Natural killer cell (primary cell): Measurements from ENCODE around the gene HSPA1A. TPM values are rescaled to one million over a fixed set of nuclear protein-coding genes. Genes with fewer than 3 reads are reported as not detected.
"Not testable (repeated sequence)": the region's sequence is repeated elsewhere in the genome, so short reads cannot be mapped to it uniquely, and the experiment has no call there.

Experiments used
- ATAC-seq, 3 donors: fragments of 150-1000 bp in 2 of 3; fragments of 200-7000 bp in 1 of 3; cut with Tn5 transposase; 1 replicate in 1 of 3; 2 replicates in 2 of 3; pipeline ENCODE4 v1.10.0; 2021; ENCODE audit warnings: mild to moderate bottlenecking in 2 of 3, moderate library complexity in 2 of 3
- DNase-seq, 2 donors: peaks; one replicate each; pipeline versions ENCODE4 v3.0.0 to v3.0.0-alpha.2; 2013 to 2021; ENCODE audit warnings: mixed read lengths in 1 of 2
- H3K27ac ChIP-seq: one replicate; pipeline ENCODE4 v1.5.1; 2013; ENCODE audit warnings: mild to moderate bottlenecking, low read length
- H3K27me3 ChIP-seq: one replicate; pipeline ENCODE4 v1.6.1; 2013; ENCODE audit warnings: low read length; ENCODE audit not compliant: control insufficient read depth, insufficient read depth
- H3K36me3 ChIP-seq: one replicate; pipeline ENCODE4 v1.6.1; 2013; ENCODE audit warnings: low read length; ENCODE audit not compliant: control insufficient read depth, insufficient read depth
- H3K4me1 ChIP-seq: one replicate; pipeline ENCODE4 v1.6.1; 2013; ENCODE audit warnings: low read length; ENCODE audit not compliant: control insufficient read depth, insufficient read depth
- H3K4me3 ChIP-seq: one replicate; pipeline ENCODE4 v1.5.1; 2013; ENCODE audit warnings: low read length
- H3K9me3 ChIP-seq: one replicate; pipeline ENCODE4 v1.6.1; 2013; ENCODE audit warnings: low read length; ENCODE audit not compliant: control insufficient read depth, insufficient read depth
- H3K27ac Mint-ChIP-seq, 2 donors: one replicate each; pipeline ENCODE4 v1.8.0; 2022; ENCODE audit warnings: mild to moderate bottlenecking in 2 of 2, mixed read lengths in 2 of 2, moderate library complexity in 1 of 2
- H3K27me3 Mint-ChIP-seq, 2 donors: one replicate each; pipeline ENCODE4 v1.8.0; 2022; ENCODE audit warnings: low read depth in 2 of 2, mixed read lengths in 2 of 2
- H3K36me3 Mint-ChIP-seq: one replicate; pipeline ENCODE4 v1.8.0; 2022; ENCODE audit warnings: mixed read lengths
- H3K4me1 Mint-ChIP-seq, 2 donors: one replicate each; pipeline ENCODE4 v1.8.0; 2022; ENCODE audit warnings: mixed read lengths in 2 of 2
- H3K4me3 Mint-ChIP-seq: one replicate; pipeline ENCODE4 v1.8.0; 2022; ENCODE audit warnings: mild to moderate bottlenecking, moderate library complexity, mixed read lengths
- H3K9me3 Mint-ChIP-seq, 2 donors: one replicate each; pipeline ENCODE4 v1.8.0; 2022; ENCODE audit warnings: mixed read lengths in 2 of 2
- CTCF ChIP-seq: fragments of 200-600 bp; IDR thresholded peaks from one replicate; pipeline ENCODE4 v1.8.0; 2022; ENCODE audit warnings: antibody characterized with exemption
- WGBS: methylation state at CpG from one replicate; pipeline ENCODE4 v1.1.7; 2013; ENCODE audit warnings: missing lambda C conversion rate; ENCODE audit not compliant: insufficient coverage; 5-methylcytosine and 5-hydroxymethylcytosine counted together
- intact Hi-C: fragments of 100-400 bp; cut with micrococcal nuclease; formaldehyde crosslinking; loops from one replicate; pipeline ENCODE4 v1.14.2; 2022
- total RNA-seq, 4 donors: library from RNA; stranded (reverse); fragments of 120-200 nt in 1 of 4; gene quantifications; one replicate each; pipeline versions ENCODE4 v1.2.3 to v1.2.4, GENCODE V29; 2013 to 2022

Gene HSPA1A
- total RNA-seq, 3 donors from 2014 or later (not counting 1 experiment from before 2014, with no cell fraction given), result 24.4 to 34.6 (median 34.5) TPM

- no peak for TF ChIP-seq CTCF
- H3K27ac Mint-ChIP-seq, result peak overlapping the region; percentile 91 to 92
- Histone ChIP-seq H3K27ac (peak overlapping the region; percentile 80), H3K4me3 (peak overlapping the region; percentile 77), H3K27me3 (no peaks in the 10 kb centered on the region), H3K9me3 (no peaks in the 10 kb centered on the region), H3K4me1 (peaks cover 18% of the 10 kb centered on the region), H3K36me3 (peaks cover 5% of the 10 kb centered on the region)
- H3K4me3 Mint-ChIP-seq, result peak overlapping the region; percentile 88
- H3K36me3 Mint-ChIP-seq, result no peaks in the 10 kb centered on the region
- H3K27me3 Mint-ChIP-seq, result no peaks in the 10 kb centered on the region
- H3K4me1 Mint-ChIP-seq, result peaks cover 15% of the 10 kb centered on the region in 2 donors
- WGBS, result 15% methylated on average over 6 of the region's 7 CpGs
- intact Hi-C loops, result loop anchor here (1.0 kb wide), 1 partner anchor 11 kb away; the partner anchor contains the start of gene VARS1
- ATAC-seq (peak in 2 of 3 donors; percentile 5 to 6), DNase-seq (peak in 1 of 2 donors; percentile 24)
- H3K9me3 Mint-ChIP-seq, result no peaks in the 10 kb centered on the region
These were observed 9.3 kb upstream of the HSPA1A start for GRCh38 chr6:31805939-31806469.

GRCh38 chr6:31806470-31807272, 8.7 kb upstream of the HSPA1A start, which contains the start of gene LSM2:
Gene LSM2, minus strand, starts transcription at chr6:31806966. Its CDS starts 209 bp downstream, at chr6:31806757.
- no peaks in the 10 kb centered on the region for H3K36me3 Mint-ChIP-seq
- no peaks in the 10 kb centered on the region for H3K9me3 ChIP-seq
- H3K27me3 ChIP-seq, result no peaks in the 10 kb centered on the region
- peaks cover 18% of the 10 kb centered on the region for H3K4me1 ChIP-seq
- ATAC-seq (peak; percentile 98 to 99 (median 98)), DNase-seq (peak; percentile 93 to 99)
- no peaks in the 10 kb centered on the region for H3K9me3 Mint-ChIP-seq
- peak within 1 kb of the TSS; percentile 88 for H3K4me3 Mint-ChIP-seq
- H3K27ac ChIP-seq, result peak within 1 kb of the TSS; percentile 80
- no peak for TF ChIP-seq CTCF
- intact Hi-C loops, result loop anchor here (1.0 kb wide), 1 partner anchor 11 kb away; the partner anchor contains the start of gene VARS1
- peak within 1 kb of the TSS; percentile 91 to 92 for H3K27ac Mint-ChIP-seq
- no peaks in the 10 kb centered on the region for H3K27me3 Mint-ChIP-seq
- under 1% methylated on average over 49 of the region's 51 CpGs for WGBS
- peaks cover 8% of the 10 kb centered on the region for H3K36me3 ChIP-seq
- H3K4me3 ChIP-seq, result peak within 1 kb of the TSS; percentile 77
- H3K4me1 Mint-ChIP-seq, result peaks cover 15% of the 10 kb centered on the region in 2 donors

- H3K27me3 ChIP-seq, H3K27me3 Mint-ChIP-seq, intact Hi-C loops, H3K36me3 ChIP-seq, H3K9me3 ChIP-seq, ATAC-seq, DNase-seq, H3K36me3 Mint-ChIP-seq, H3K27ac ChIP-seq, H3K4me3 ChIP-seq, H3K9me3 Mint-ChIP-seq, H3K4me3 Mint-ChIP-seq, H3K27ac Mint-ChIP-seq: not testable (repeated sequence)
- WGBS, result 97% methylated on average over 9 of the region's 10 CpGs
- peaks cover 15 to 16% of the 10 kb centered on the region in 2 donors for H3K4me1 Mint-ChIP-seq
- H3K4me1 ChIP-seq, result peaks cover 18% of the 10 kb centered on the region
These were observed 6.7 kb upstream of the HSPA1A start for GRCh38 chr6:31808599-31808998.

GRCh38 chr6:31811645-31812044, 3.7 kb upstream of the HSPA1A start:
- Mint-ChIP-seq H3K36me3 (no peaks in the 10 kb centered on the region), H3K9me3 (no peaks in the 10 kb centered on the region), H3K27ac (no peak overlapping the region), H3K4me1 (peaks cover 12 to 18% of the 10 kb centered on the region in 2 donors), H3K4me3 (no peak overlapping the region), H3K27me3 (no peaks in the 10 kb centered on the region)
- intact Hi-C loops, result no loop called here
- TF ChIP-seq CTCF, result no peak
- DNase-seq, result no peak
- H3K9me3 ChIP-seq, result no peaks in the 10 kb centered on the region
- H3K27ac ChIP-seq, result no peak overlapping the region
- peaks cover 6% of the 10 kb centered on the region for H3K36me3 ChIP-seq
- no peak overlapping the region for H3K4me3 ChIP-seq
- no peak for ATAC-seq
- WGBS, result 97% methylated on average over 12 of the region's 12 CpGs
- H3K27me3 ChIP-seq, result no peaks in the 10 kb centered on the region
- peaks cover 17% of the 10 kb centered on the region for H3K4me1 ChIP-seq
